GM23248 (cell line): ENCODE data around the gene CHRNB4. TPM values are rescaled to one million over a fixed set of nuclear protein-coding genes. Genes with fewer than 3 reads are reported as not detected.

ENCODE experiments used
- DNase-seq: peaks from one replicate; pipeline ENCODE4 v3.0.0-alpha.2; 2015
- H2AFZ ChIP-seq: fragments of 200-600 bp; sonication (generic); 2 replicates; pipeline ENCODE4 v1.6.1; 2016; ENCODE audit warnings: antibody characterized with exemption
- H3F3A ChIP-seq: fragments of 200-600 bp; sonication (generic); 2 replicates; pipeline ENCODE4 v1.6.1; 2016; ENCODE audit warnings: mild to moderate bottlenecking, antibody characterized with exemption, mixed run types; ENCODE audit not compliant: insufficient read depth
- H3K27ac ChIP-seq: fragments of 200-600 bp; sonication (generic); 2 replicates; pipeline ENCODE4 v1.5.1; 2016; ENCODE audit warnings: mild to moderate bottlenecking
- H3K27me3 ChIP-seq: fragments of 200-600 bp; sonication (generic); replicated peaks from 2 replicates; pipeline ENCODE4 v1.6.1; 2016; ENCODE audit warnings: mild to moderate bottlenecking; ENCODE audit not compliant: insufficient read depth
- H3K36me3 ChIP-seq: fragments of 200-600 bp; sonication (generic); 2 replicates; pipeline ENCODE4 v1.6.1; 2016; ENCODE audit warnings: low read depth, mild to moderate bottlenecking
- H3K4me1 ChIP-seq: fragments of 200-600 bp; sonication (generic); 2 replicates; pipeline ENCODE4 v1.6.1; 2016; ENCODE audit warnings: mild to moderate bottlenecking; ENCODE audit not compliant: insufficient read depth
- H3K4me2 ChIP-seq: fragments of 200-600 bp; sonication (generic); one replicate; pipeline ENCODE4 v1.6.1; 2016; ENCODE audit warnings: mild to moderate bottlenecking; ENCODE audit not compliant: unreplicated experiment
- H3K4me3 ChIP-seq: fragments of 200-600 bp; sonication (generic); 2 replicates; pipeline ENCODE4 v1.5.1; 2016; ENCODE audit warnings: mild to moderate bottlenecking
- H3K79me2 ChIP-seq: fragments of 200-600 bp; sonication (generic); 2 replicates; pipeline ENCODE4 v1.6.1; 2016; ENCODE audit warnings: mild to moderate bottlenecking; ENCODE audit not compliant: insufficient read depth
- H3K9ac ChIP-seq: fragments of 200-600 bp; sonication (generic); 2 replicates; pipeline ENCODE4 v1.6.1; 2016; ENCODE audit warnings: mild to moderate bottlenecking
- H3K9me2 ChIP-seq: fragments of 200-600 bp; sonication (generic); 2 replicates; pipeline ENCODE4 v1.6.1; 2016; ENCODE audit warnings: mixed run types, mild to moderate bottlenecking, moderate library complexity; ENCODE audit not compliant: insufficient read depth
- H3K9me3 ChIP-seq: fragments of 200-600 bp; sonication (generic); one replicate; pipeline ENCODE4 v1.6.1; 2017; ENCODE audit warnings: low read depth
- H4K20me1 ChIP-seq: fragments of 200-600 bp; sonication (generic); 2 replicates; pipeline ENCODE4 v1.6.0; 2016; ENCODE audit not compliant: insufficient read depth
- EZH2 ChIP-seq: fragments of 200-600 bp; sonication (generic); IDR thresholded peaks from 2 replicates; pipeline ENCODE4 v1.6.1; 2018; ENCODE audit warnings: antibody characterized with exemption, mild to moderate bottlenecking; ENCODE audit not compliant: insufficient read depth, poor library complexity, severe bottlenecking
- EZH2phosphoT487 ChIP-seq: fragments of 200-600 bp; sonication (generic); IDR thresholded peaks from 2 replicates; pipeline ENCODE4 v1.6.1; 2018; ENCODE audit warnings: antibody characterized with exemption, moderate library complexity, mild to moderate bottlenecking, low read depth; ENCODE audit not compliant: insufficient read depth
- WGBS, 2 experiments: methylation state at CpG; one replicate each; pipeline ENCODE4 v1.1.6; 2015 to 2017; ENCODE audit warnings: low lambda C conversion rate in 2 of 2, low coverage in 1 of 2; ENCODE audit errors: missing lambda C conversion rate in 2 of 2; 5-methylcytosine and 5-hydroxymethylcytosine counted together
- in situ Hi-C: fragments of 300-500 bp; cut with MboI; formaldehyde crosslinking; loops from 2 replicates; pipeline ENCODE4 v1.15.0; 2020
- polyA plus RNA-seq: library from polyadenylated mRNA; unstranded; fragments of >200 nt; fragmentation: Nextera tagmentation; extraction: Ambion mirVana; gene quantifications from 2 replicates; pipeline ENCODE4 v1.2.1, GENCODE V29; 2016
- small RNA-seq: library from RNA; depleted of rRNA; stranded (forward); fragments of <200 nt; gene quantifications from one replicate; pipeline ENCODE3, GENCODE V24; 2014; ENCODE audit warnings: low read depth, low replicate concordance
- total RNA-seq: library from RNA; depleted of rRNA; stranded (reverse); fragments of >200 nt; shearing (Covaris generic); gene quantifications from 2 replicates; pipeline ENCODE4 v1.2.3, GENCODE V29; 2014; rRNA removed

The CHRNB4 gene
- total and polyA plus RNA-seq, 2 experiments from 2014 or later: not detected

DNA sequence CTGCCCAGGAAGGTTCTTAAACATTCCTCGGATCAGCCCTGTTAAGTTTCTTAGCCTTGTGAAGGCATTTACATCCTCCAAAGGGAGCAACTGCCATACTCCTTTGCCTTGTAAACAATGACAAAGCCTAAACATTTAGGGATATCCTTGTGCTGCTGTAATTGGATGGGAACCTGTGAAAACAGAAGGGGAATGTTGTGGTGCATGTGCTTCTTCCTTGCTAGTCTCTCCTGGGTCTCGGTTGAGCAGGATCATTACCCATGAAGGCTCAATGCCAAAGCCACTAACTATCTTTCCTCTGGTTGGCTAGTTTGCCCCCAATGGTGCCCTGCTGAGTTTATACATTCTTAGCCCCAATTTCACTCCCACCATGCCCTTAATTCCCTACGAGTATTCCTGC is 37.5 kb downstream of the CHRNB4 start:
- H4K20me1 ChIP-seq: no peaks in the 10 kb centered on the region
- no peak for DNase-seq
- no peaks in the 10 kb centered on the region for H3K79me2 ChIP-seq
- H3K9ac ChIP-seq: no peak overlapping the region
- H3K27me3 ChIP-seq: peaks cover 11% of the 10 kb centered on the region; the same call in 1 of the 2 replicates
- H3K4me1 ChIP-seq: no peaks in the 10 kb centered on the region
- H3K27ac ChIP-seq: no peak overlapping the region
- no peak overlapping the region for H2AFZ ChIP-seq
- no peak overlapping the region for H3K4me3 ChIP-seq
- 36 to 50% methylated on average over 3 of the region's 3 CpGs for WGBS, 2 experiments
- H3K9me2 ChIP-seq: no peaks in the 10 kb centered on the region
- H3F3A ChIP-seq: no peaks in the 10 kb centered on the region
- no peak overlapping the region for H3K4me2 ChIP-seq
- in situ Hi-C loops: no loop called here
- no peak for TF ChIP-seq EZH2
- TF ChIP-seq EZH2phosphoT487: no peak
- no peaks in the 10 kb centered on the region for H3K36me3 ChIP-seq
- no peaks in the 10 kb centered on the region for H3K9me3 ChIP-seq

GRCh38 chr15:78599189-78599588 is 41.8 kb downstream of the CHRNB4 start:
- no peak overlapping the region for H3K4me3 ChIP-seq
- H3K79me2 ChIP-seq: no peaks in the 10 kb centered on the region
- H4K20me1 ChIP-seq: no peaks in the 10 kb centered on the region
- H3K9me2 ChIP-seq: no peaks in the 10 kb centered on the region
- H2AFZ ChIP-seq: no peak overlapping the region
- H3F3A ChIP-seq: no peaks in the 10 kb centered on the region
- no peak overlapping the region for H3K4me2 ChIP-seq
- H3K4me1 ChIP-seq: no peaks in the 10 kb centered on the region
- DNase-seq: peak; percentile 11
- H3K36me3 ChIP-seq: no peaks in the 10 kb centered on the region
- H3K27me3 ChIP-seq: peaks cover 5% of the 10 kb centered on the region; the same call in 1 of the 2 replicates
- no peak overlapping the region for H3K27ac ChIP-seq
- TF ChIP-seq EZH2phosphoT487 (no peak), EZH2 (no peak)
- in situ Hi-C loops: no loop called here
- H3K9ac ChIP-seq: no peak overlapping the region
- H3K9me3 ChIP-seq: no peaks in the 10 kb centered on the region

- Histone ChIP-seq H3K9me2 (no peaks in the 10 kb centered on the region), H3K36me3 (no peaks in the 10 kb centered on the region), H3K27ac (no peak overlapping the region), H3K4me1 (no peaks in the 10 kb centered on the region), H3K79me2 (no peaks in the 10 kb centered on the region), H3F3A (no peaks in the 10 kb centered on the region), H3K4me2 (no peak overlapping the region), H3K4me3 (no peak overlapping the region), H3K9ac (no peak overlapping the region), H3K27me3 (0 out of 2 replicates have a peak, but pooled peaks cover 5% of the 10 kb centered on the region), H3K9me3 (no peaks in the 10 kb centered on the region), H2AFZ (no peak overlapping the region), H4K20me1 (no peaks in the 10 kb centered on the region)
- TF ChIP-seq EZH2phosphoT487 (no peak), EZH2 (no peak)
- no peak for DNase-seq
- 80 to 84% methylated on average over 3 of the region's 3 CpGs for whole genome bisulfite sequencing, 2 experiments
- in situ Hi-C loops: no loop called here
Measured at GRCh38 chr15:78598348-78598747, 42.7 kb downstream of the CHRNB4 start.

- Histone ChIP-seq H3K4me1 (no peaks in the 10 kb centered on the region), H3K9me3 (no peaks in the 10 kb centered on the region), H3K79me2 (no peaks in the 10 kb centered on the region), H3K9ac (no peak overlapping the region), H3K36me3 (no peaks in the 10 kb centered on the region), H3K27me3 (no peaks in the 10 kb centered on the region), H3K9me2 (no peaks in the 10 kb centered on the region), H3K27ac (no peak overlapping the region), H4K20me1 (no peaks in the 10 kb centered on the region), H3K4me2 (no peak overlapping the region), H3F3A (no peaks in the 10 kb centered on the region), H2AFZ (no peak overlapping the region), H3K4me3 (no peak overlapping the region)
- no peak for DNase-seq
- 86 to 90% methylated on average over 1 of the region's 1 CpG for WGBS, 2 experiments
- TF ChIP-seq EZH2 (no peak), EZH2phosphoT487 (no peak)
- in situ Hi-C loops: no loop called here
Measured at GRCh38 chr15:78597583-78597982, 43.4 kb downstream of the CHRNB4 start.

DNA sequence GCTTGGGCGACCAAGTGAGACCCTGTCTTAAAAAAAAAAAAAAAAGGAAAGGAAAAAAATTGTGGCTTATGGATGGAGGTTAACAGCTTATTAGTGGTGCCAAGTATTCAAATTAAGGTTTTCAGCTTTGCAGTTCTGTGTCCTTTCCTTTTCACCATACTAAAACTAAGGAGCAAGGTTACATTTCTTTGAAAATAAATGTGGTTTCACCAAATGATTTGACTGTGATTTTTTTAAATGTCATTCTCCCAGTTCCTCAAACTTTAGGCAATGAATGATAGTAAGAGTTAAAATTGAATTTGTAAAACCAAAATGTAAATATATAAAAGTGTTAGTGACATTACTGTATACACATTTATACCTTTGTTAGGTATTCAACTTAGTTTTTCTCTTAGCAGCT is 66.1 kb downstream of the CHRNB4 start:
- Histone ChIP-seq H3K4me3 (no peak overlapping the region), H3K27ac (no peak overlapping the region), H3K79me2 (no peaks in the 10 kb centered on the region), H3K9me3 (no peaks in the 10 kb centered on the region), H3K9me2 (no peaks in the 10 kb centered on the region), H3K4me1 (no peaks in the 10 kb centered on the region), H3K4me2 (no peak overlapping the region), H3K27me3 (no peaks in the 10 kb centered on the region), H2AFZ (no peak overlapping the region), H3K36me3 (no peaks in the 10 kb centered on the region), H3F3A (no peaks in the 10 kb centered on the region), H4K20me1 (no peaks in the 10 kb centered on the region), H3K9ac (no peak overlapping the region)
- in situ Hi-C loops: no loop called here
- TF ChIP-seq EZH2phosphoT487 (no peak), EZH2 (no peak)
- 81 to 100% methylated on average over 1 of the region's 1 CpG for WGBS, 2 experiments
- DNase-seq: no peak

Small RNAs within 50 kb of the gene (small RNA-seq; reads per million reads assigned to genes)
- gene AC067863.2: not detected

Other genes starting within 250 kb of the CHRNB4 start
- 12.9 and 18.0 TPM in 2 replicates for gene IREB2, start 203.0 kb downstream of the CHRNB4 start, total RNA-seq
- gene IREB2, start 203.0 kb downstream of the CHRNB4 start, polyA plus RNA-seq: 11.8 and 13.1 TPM in 2 replicates
- 3.2 and 3.9 TPM in 2 replicates for gene HYKK, start 133.6 kb downstream of the CHRNB4 start, total RNA-seq
- gene HYKK, start 133.6 kb downstream of the CHRNB4 start, polyA plus RNA-seq: 2.1 and 2.4 TPM in 2 replicates
- 177 and 201 TPM in 2 replicates for gene PSMA4, start 100.8 kb downstream of the CHRNB4 start, total RNA-seq
- gene PSMA4, start 100.8 kb downstream of the CHRNB4 start, polyA plus RNA-seq: 246 and 250 TPM in 2 replicates
- gene CHRNA5, start 75.7 kb downstream of the CHRNB4 start, total RNA-seq: under 0.01 and 1.3 TPM in 2 replicates
- gene CHRNA5, start 75.7 kb downstream of the CHRNB4 start, polyA plus RNA-seq: 0.24 and 0.74 TPM in 2 replicates
- gene CHRNA3, start 20.2 kb downstream of the CHRNB4 start, total RNA-seq: not detected in 2 replicates
- not detected in 2 replicates for gene CHRNA3, start 20.2 kb downstream of the CHRNB4 start, polyA plus RNA-seq
- 2.4 and 4.8 TPM in 2 replicates for gene ADAMTS7, start 170.3 kb upstream of the CHRNB4 start, total RNA-seq
- 0.70 and 0.89 TPM in 2 replicates for gene ADAMTS7, start 170.3 kb upstream of the CHRNB4 start, polyA plus RNA-seq
- 302 and 388 TPM in 2 replicates for gene MORF4L1, start 231.7 kb upstream of the CHRNB4 start, total RNA-seq
- 357 and 358 TPM in 2 replicates for gene MORF4L1, start 231.7 kb upstream of the CHRNB4 start, polyA plus RNA-seq